HG03039 (cell line): ENCODE data around the gene MEA1.

Experiments
- ATAC-seq: cut with Tn5 transposase; IDR thresholded peaks from one replicate; pipeline ENCODE4 v1.9.1; 2021; ENCODE audit warnings: mild to moderate bottlenecking, moderate library complexity; ENCODE audit not compliant: unreplicated experiment

Gene MEA1

DNA sequence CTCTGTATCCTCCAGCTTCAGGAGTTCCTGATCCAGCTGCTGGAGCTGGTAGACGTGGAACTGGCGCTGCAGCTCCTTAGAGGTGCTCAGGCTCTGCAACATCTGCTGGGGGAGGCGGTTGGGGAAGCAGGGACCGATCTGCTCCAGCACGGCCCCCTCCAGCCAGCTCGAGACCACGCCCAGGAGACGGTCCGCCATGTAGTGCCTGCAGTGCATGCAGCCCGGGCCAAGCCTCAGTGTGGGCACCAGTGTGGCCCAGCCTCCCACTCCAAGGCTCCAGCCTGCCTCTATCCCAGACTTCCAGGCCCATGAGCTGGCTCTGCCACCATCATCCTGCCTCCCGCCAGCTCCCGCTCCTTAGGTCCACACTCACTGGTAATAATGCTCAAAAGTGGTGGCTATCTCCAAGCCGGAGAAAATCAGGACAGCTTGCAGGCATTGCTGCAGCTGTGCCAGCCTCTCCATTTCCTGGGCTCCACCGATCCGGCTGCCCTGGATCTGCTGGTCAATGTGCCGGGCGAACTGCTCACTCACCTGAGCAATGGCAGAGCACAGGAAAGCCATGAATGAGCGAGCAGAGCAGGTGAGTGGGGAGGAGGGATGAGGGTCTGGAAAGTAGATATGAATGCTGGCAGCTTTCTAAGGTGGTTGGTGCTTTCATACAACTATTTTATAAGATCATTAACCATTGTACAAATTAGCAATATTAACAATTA lies 27.0 kb upstream of the MEA1 start:
- ATAC-seq, result no peak

DNA sequence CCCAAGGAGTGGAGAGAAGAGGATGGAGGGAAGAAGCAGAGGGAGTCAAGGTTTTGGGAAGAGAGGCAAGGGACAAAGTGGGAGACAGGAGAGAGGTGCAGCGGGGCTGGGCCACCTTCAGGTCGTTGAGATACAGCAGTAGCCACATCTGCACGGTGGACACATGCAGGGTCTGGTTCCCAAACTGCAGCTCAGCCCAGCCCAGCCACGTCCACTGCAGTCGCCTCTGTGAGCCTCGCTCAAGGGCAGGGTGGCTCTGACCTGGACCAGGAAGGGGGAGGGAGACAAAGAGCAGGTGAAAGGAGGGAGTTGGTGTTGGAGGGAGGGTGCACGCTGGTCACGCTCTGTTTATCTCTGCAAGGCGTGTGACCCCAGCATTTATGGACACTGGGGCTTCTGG lies 25.0 kb upstream of the MEA1 start:
- no peak for ATAC-seq

DNA sequence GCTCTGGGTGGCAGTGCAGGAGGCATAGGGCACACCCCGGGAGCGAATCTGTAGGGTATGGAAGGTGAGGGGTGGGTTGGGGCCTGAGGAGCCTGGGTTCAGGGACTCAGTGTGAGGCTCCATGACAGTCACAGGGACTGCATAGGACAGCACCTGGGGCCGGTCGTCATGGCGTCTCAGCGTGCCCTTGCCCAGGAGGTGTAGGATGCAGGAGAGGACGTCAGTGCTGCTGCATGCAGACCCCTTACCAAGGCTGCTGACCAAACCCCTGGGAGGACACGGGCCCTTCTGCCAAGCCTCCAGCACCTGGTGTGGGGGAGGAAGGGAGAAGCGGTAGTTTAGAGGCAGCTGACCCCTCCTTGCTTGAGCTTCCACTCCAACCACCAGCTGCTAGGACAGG lies 24.0 kb upstream of the MEA1 start:
- ATAC-seq, result no peak

DNA sequence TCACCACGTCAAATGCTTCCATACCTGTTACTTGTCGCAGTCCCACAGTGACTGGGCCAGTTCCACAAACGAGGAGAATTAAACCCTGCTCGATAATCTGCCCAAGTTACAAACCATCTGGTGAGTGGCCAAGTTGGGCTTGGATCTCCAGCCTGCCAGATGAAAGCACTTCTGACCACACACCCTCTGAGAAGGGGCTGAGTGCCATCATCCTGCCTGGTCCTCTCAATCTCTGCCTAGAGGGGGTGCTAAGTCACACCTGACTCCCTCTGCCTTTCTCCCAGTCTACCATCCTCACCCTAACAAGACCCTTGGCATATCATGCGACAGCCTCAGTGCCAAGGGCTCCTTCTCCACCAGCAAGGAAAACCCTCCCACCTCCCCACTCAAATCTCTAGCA lies 23.5 kb upstream of the MEA1 start:
- ATAC-seq, result no peak

DNA sequence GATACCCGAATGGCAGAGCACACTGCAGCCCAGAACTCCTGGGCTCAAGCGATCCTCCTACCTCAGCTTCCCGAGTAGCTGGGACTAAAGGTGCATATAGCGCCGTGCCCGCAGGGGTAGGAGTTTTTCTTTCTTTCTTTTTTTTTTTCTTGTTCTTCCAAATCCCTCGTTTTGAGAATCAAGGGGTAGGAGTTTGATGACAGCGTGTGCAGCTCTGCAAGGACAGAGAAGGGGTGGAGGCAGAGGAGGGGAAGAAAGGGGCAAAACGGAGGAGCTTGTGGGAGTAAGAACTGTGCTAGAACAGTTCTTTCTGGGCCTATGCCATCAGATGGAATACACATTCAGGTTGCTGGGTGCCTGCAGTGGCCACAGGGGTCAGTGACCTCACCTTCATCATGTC lies 23.0 kb upstream of the MEA1 start:
- ATAC-seq, result no peak

DNA sequence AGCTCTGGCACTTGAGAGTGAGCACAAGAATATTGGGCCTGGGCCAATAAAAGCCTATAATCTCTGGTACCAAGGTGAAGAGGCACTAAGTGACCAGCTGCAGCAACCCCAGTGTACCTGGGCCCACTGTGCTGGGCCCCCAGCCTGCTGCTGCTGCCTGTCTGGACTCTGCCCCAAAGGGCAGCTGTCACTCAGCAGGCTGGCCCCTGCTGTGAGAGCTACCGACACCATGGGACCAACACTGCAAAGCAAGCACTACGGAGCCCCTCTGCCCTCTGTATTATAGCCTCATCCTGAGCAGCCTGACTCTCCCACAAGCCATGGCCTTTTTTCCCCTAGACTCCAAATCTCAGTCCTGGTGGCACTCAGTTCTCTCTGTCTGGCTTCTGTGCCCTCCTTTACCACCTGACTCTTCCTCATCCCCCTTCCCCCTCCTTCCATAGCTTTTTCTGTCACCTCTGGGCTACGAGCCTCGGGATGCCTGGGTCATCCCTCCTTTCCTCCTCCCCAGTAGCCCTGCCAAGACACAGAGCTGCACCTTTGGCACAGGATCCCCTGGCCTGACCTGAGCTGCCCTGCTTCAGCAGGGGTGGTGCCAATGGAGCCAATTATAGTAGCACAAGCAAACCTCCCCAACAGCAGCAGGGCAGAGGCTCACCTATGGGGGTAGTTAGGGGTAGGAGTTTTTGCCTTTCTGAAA lies 21.9 kb upstream of the MEA1 start:
- no peak for ATAC-seq

DNA sequence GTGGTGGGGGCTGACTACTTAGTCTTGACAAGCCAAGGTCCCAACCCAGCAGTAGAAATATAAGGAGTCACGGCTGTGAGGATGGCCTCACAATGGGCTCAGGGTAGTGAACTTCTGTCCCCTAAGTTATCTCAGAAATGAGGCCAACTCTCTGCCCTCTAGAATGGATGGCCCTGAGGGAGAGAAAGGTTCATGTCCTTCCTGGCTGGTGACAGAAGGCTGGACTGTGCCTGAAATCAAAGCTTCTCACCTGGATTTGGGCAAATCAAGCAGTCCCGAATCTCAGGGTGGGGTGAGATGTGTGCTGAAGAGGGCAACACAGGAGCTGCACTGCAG lies 20.4 kb upstream of the MEA1 start:
- no peak for ATAC-seq

DNA sequence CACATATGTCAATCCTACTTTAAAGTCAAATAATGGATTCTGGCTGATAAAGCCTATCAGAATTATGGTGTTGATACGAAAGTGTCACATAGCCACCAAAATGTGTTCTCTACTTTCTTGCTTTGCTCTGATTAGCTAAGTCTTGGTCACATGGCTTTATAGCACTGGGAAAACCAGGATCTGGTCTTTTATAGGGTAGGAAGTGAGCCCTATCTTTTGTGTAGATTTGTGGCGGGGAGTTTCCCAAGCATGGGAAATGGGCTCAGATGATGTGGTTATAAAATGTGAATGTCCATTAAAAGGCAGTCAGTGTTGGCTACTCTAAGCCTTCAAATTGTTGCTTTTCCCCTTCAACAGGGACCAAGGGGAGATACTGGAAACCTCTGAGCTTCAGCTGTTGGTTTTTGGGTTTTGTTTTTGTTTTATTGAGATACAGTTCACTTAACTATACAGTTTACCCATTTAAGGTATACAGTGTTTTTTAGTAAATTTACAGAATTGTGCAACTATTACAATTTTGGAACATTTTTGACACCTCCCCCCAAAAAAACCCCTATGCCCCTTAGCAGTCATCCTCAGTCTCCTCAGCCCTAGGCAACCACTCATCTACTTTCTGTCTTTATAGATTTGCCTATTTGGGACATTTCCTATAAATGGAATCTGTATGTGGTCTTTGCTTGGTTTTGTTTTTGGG lies 19.9 kb upstream of the MEA1 start:
- ATAC-seq, result no peak

DNA sequence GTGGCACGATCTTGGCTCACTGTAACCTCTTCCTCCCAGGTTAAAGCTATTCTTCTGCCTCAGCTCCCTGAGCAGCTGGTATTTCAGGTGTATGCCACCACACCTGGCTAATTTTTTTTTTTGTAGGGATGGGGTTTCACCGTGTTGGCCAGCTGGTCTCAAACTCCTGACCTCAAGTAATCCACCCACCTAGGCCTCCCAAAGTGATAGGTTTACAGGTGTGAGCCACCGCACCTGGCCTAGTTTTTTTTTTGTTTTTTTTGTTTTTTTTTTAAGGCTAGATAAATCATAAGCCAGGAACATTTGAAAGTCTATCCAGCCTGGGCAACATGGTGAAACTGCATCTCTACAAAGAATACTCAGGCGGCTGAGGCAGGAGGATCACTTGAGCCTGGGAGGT lies 18.6 kb upstream of the MEA1 start:
- no peak for ATAC-seq

DNA sequence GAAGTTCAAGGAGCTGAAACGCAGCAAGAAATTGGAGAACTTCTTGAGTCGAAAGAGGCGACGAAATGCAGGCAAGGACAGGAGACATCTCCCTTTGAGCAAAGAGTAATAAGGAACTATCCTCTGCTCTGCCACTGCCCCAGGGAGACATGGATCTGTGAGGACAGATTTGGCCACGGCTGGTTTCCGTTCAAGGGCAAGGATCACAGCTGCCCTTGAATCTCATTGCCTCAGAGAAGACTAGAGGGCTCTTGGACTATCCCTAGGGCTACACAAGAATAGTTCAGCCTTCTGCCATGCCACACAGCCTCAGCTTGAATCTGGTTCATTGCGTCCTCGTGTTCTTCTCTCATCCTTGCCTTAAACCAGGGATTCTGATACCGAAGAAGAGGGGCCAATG lies 15.4 kb upstream of the MEA1 start:
- no peak for ATAC-seq

DNA sequence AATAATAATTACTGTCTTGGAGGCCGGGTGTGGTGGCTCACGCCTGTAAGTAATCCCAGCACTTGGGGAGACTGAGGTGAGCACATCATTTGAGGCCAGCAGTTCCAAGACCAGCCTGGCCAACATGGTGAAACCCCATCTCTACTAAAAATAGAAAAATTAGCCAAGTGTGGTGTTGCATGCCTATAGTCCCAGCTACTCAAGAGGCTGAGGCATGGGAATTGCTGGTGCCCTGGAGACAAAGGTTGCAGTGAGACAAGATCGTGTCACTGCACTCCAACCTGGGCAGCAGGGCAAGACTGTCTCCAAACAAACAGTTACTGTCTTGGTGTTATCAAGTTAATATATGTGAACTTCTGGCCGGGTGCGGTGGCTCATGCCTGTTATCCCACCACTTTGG lies 12.6 kb upstream of the MEA1 start:
- no peak for ATAC-seq

DNA sequence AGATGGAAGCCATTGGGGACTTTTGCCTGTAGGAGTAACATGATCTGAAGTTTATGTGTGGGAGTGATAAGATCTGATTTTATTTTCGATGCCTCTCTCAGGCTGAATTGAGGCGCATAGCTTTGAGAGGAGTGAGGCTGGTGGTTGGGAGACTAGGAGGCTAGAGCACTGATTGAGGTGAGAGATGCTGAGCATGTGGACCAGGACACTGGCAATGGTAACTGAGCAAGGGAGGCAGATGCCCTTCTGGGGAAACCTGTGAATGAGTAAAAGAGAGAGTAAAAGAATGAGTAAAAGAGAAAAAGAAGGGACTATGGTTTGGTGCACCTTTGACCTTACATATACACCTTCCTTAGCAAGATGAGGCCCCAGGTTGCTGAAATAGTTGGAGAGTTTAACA lies 10.7 kb upstream of the MEA1 start:
- ATAC-seq, result no peak

DNA sequence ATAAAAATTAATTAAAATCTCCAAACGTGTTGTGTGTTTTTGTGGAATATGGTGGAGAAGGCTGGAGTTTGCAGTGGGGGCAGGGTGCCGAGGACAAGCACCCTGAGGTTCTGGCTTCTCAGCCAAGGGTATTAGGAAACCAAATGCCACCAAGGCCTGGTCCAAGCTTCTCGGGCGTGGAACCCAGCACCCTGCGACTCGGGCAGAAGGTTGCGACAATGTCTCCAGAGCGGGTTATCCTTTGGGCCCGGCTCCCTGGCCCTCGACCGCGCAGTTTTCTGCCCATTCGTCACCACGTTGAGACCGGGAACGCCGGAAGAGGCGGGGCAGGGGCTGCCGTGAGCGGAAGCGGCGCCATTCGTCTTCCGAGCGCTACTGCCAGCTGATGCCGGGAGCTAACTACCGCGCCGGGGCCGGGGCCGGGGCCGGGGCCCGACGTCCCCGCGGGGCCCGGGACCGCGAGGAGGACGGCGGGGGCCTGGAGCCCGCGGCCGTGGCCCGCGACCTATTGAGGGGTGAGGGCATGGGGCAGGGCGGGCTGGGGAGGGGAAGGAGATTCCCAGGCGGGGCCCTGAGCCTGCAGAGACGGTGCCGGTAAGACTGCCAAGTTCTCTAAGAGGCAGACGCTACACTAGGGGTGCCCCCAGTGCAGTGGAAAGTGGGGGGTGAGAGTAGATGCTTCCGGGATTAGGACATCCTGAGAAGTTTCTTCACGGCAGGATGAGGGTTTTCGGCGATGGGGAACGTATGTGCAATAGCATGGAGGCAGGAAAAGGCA lies 7.7 kb upstream of the MEA1 start, which contains the start of gene RRP36:
Gene RRP36, plus strand, starts transcription at position 354 of the 778 bp plus-strand sequence. Its CDS starts 32 bp downstream, at position 386.
- ATAC-seq, result peak; percentile 62

DNA sequence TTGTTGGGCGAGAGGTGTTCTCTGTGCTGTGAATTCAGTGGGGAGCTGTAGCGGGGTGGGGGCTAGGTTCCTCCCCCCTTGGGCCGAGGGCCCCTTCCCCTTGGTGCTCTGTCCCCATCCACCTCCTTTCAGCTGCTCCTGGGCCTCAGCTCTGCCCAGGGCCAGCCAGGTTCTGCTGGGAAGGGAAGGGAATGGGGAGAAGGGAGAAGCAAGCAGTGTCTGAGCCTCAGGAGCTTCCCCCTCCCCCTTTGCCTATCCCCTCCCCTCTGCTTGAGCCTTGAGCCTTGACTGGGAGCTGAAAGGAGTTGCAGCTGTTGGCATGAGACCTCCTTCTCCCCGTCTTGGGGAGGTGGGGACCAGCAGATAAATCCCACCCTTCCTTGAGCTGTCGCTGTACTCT lies 7.1 kb upstream of the MEA1 start:
- no peak for ATAC-seq

DNA sequence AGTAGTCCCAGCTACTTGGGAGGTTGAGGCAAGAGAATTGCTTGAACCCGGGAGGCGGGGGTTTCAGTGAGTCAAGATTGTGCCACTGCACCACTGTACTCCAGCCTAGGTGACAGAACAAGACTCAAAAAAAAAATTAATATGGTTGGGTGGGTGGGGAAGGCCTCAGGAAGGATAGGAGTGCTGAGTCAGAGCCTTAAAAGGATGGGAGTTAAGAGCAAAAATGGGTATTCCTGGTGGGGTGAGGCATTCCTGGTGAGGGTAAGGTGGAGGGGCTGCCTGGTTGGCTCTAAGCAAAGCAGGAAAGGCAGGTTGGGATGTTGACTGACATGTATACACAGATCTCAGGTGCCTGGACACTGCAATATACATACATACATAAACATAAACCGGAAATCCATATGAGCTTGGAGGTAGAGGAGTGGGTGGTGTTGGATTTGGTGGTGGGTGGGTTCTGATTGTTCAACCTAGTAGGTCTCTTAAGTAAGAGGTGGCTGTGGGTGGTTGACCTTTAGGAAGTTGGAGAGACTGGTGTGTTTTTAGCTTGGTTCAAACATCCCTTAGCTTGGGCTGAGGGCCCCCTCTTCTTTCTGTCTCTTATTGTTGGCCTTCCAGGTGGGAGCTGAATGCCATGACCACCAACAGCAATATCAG lies 6.4 kb upstream of the MEA1 start:
- ATAC-seq, result no peak

DNA sequence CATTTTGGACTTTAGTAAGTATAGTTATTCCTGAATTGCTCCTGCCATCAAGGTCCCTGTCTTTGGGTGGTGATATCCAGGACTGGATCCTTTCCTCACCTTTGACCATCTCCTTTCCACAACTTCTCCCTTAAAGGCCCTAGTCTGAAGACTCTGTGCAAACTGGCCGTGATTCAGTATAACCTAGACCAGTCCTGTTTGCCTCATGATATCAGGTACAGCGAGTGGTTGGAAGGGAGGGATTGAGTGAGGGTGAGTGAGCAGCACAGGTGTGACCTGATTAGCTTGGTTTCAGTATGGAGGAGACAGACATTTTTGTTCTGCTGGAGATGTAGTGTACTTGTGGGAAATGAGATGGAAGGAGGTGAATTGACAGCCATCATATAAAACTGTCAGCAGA lies 5.4 kb upstream of the MEA1 start:
- no peak for ATAC-seq

DNA sequence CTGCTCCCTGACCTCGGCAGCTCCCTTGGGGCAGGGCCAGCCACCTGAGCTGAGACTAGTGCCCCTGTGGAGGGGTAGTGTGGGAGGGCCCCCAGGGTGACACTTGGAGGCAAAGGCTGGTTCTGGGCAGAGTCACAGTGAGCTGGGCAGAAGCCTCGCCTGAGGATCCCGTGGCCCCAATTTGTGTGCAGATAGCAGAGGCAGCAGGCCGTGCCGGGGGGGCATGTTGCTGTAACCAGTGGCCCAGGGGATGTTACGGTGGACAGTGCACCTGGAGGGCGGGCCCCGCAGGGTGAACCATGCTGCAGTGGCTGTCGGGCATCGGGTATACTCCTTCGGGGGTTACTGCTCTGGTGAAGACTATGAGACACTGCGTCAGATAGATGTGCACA lies 3.2 kb upstream of the MEA1 start:
- no peak for ATAC-seq

DNA sequence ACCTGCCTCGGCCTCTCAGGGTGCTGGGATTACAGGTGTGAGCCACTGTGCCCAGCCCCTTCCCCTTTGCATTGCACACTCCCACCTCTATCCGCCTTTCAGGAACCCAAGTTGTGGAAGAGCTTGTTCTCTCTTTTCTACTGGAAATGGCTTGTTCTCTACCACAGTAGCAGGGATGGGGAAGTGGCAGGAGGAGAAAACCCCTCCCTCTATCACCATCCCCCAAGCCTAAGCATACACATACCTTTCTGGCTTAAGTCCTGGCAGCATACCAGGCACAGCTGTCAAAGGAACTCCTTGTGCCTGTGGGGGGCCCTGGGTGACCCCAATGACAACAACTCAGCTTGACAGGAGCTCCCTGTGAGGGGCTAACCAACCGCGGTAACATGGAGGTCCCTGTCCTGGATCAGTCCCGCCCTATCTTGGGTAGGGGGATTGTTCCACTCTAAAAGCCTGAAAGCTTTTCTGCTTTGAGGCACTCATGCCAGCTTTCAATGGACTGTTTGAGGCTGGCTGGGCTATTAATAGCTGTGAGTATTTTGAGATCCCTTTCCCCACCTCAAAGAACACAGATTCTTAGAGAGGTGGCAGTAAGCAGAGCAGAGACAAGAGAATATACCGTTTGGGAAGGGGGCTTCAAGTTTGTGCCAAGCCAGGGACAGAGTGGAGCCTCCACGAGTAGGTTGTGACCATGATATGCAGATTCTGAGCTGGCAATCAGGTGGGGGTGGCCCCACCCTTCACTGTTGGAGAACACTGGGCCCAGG lies 2.6 kb upstream of the MEA1 start:
- ATAC-seq, result no peak

DNA sequence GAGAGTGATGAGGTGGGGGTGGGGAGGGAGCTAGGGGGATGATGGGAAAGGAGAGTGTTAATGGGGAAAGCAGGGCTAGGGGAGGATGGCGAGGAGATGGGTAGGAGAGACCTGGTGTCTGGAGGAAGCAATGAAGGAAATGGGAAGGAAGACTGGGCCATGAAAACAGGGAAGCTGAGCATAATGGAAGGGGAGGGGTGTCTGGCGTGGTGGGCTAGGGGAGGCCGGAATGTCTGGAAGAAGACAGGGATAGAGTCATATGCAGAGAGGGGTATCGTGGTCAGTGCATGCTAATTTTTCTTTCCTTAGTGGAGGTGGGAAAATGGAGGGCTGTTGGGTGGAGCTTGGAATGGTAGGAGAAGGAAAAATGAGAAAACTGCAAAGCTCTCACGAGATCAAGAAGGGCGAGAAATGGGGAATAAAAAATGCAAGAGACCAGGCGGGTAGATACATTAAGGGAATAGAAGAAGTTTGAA lies 726 bp upstream of the MEA1 start:
- ATAC-seq, result no peak
